Sciatic nerve (tissue), 2 donors: ENCODE results near the gene SLC45A3. TPM values are rescaled to one million over a fixed set of nuclear protein-coding genes. Genes with fewer than 3 reads are reported as not detected.
A peak's percentile ranks its signal among the peaks of the same experiment; 100 is the strongest.
"Not testable (repeated sequence)": the region's sequence is repeated elsewhere in the genome, so short reads cannot be mapped to it uniquely, and the experiment has no call there.

ENCODE experiments used
- ATAC-seq: fragments of 200-7000 bp; cut with Tn5 transposase; one replicate; pipeline ENCODE4 v1.9.1; 2020; ENCODE audit warnings: mild to moderate bottlenecking, moderate library complexity
- DNase-seq: peaks from one replicate; pipeline ENCODE4 v3.0.0-alpha.2; 2020; ENCODE audit warnings: low spot score
- intact Hi-C: fragments of 100-400 bp; cut with DNase I; formaldehyde crosslinking; loops from one replicate; pipeline ENCODE4 v1.14.2; 2022
- total RNA-seq: library from RNA; stranded (reverse); fragmentation: NEBNext Ultra II Directional; extraction: Animal tissue kit (Norgen Biotek cat#: 25700); gene quantifications from one replicate; pipeline ENCODE4 v1.2.1, GENCODE V29; 2021
- donor health status: DM: no; HTN: no; CAD: no.
- donor health status: DM: no; HTN: no; CAD: no.

SLC45A3 gene
- total RNA-seq, 1 donor from 2014 or later, result 1.3 TPM

DNA sequence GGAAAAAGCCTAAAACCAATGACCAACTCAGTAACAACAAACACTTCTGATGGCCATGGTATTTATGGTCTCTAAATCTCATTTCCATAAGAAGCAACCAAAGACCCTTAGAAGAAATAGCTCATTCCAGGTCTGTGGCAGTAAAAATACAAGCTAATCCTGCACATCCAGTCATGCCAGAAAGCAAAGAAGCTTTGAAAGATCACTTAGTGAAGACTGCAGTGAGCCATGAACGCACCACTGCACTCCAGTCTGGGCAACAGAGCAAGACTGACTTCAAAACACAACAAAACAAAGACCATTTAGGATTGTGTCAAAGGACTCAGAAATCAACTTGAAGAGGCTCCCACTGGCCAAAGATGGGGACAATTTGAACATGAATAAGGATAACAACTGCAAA, 30.1 kb downstream of the SLC45A3 start:
- intact Hi-C loops, result no loop called here
- ATAC-seq, result no peak
- DNase-seq, result no peak

DNA sequence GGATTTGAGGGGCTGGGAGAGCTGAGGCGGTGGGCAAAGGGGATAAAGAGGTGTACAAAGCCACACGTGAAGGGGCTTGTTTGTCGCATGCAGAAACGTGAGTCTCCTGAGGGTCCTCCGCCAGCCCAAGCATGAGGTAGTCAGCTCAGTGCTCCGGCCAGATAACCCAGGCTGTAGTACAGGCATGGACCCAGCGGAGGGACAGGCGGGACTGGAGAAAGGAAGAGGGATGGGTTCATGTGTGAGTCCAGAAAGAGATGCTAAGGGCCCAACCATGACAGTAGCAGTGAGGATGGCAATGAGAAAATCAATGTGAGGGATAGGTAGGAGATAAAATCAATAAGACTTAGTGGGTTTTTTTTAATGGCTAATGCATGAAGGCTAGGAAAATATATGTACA, 34.8 kb downstream of the SLC45A3 start:
- intact Hi-C loops, result no loop called here
- DNase-seq (no peak), ATAC-seq (no peak)

DNA sequence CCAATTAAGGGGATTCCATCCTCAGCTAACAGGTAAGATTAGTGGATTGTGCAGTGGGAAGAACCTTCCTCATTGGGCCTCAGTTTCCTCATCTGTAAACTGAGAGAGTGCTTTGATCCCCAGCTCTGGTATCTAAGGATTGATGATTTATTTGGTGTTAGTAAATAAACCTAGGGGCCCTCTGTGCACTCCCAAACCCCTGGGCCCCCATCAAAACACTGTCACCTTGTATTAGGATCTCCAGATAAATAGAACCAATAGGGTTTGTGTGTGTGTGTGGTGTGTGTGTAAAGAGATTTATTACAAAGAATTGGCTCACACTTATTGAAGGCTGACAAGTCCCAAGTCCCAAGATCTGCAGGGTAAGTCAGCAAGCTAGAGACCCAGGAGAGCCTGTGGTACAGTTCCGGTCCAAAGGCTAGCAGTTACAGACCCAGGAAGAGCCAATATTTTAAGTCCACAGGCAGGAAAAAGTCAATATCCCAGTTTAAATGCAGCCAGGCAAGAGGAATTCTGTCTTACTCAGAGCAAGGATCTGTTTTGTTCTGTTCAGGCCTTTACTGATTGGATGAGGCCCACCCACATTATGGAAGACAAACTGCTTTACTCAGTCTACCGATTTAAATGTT, 37.5 kb downstream of the SLC45A3 start:
- intact Hi-C loops, result no loop called here
- DNase-seq, result no peak
- ATAC-seq, result no peak

DNA sequence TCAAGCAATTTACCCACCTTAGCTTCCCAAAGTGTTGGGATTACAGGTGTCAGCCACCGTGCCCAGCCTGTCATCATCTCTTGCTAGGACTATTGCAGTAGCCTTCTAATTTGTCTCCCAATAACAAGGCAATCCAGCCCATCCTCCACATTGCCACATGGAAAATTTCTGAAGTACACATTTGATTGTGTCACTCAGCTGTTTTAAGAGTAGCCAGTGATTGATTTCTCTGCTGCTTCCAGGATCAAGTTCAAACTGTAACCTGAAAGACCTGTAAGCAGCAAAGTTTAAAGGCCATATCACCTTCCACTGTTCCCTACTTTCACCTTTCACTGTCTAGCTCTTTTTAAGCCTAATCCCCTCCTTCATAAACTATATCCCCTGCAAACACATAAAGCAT, 40.7 kb downstream of the SLC45A3 start:
- no peak for DNase-seq
- intact Hi-C loops, result no loop called here
- no peak for ATAC-seq

DNA sequence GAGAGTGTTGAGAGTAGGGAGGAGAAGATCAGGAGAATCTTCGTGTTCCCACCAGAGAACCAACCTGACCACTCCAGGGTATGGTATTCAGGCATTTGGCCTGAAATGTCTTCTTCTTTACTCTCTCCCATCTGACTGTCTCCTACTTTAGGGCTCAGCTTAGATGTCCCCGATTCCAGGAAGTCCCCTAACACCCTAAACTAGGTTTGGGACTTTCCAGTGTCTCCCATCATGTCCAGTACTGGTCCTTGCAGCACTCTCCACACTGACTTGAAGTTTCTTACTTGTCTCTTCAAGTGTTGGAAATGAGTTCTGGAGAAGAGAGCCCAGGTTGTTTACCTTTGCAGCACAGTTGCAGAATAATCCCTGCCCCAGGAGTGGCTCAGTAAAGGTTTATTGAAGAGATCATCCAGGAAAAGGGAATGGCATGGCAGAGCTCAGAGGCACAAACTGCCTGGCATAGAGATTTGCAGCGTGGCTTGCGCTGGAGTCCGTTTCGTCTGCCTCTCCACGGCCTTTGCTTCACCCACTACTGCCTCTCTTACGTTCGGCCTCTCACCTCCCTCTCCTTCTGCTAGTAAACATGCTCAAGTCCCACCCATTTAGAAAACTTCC, 42.3 kb downstream of the SLC45A3 start:
- DNase-seq (no peak), ATAC-seq (no peak)
- intact Hi-C loops, result no loop called here

DNA sequence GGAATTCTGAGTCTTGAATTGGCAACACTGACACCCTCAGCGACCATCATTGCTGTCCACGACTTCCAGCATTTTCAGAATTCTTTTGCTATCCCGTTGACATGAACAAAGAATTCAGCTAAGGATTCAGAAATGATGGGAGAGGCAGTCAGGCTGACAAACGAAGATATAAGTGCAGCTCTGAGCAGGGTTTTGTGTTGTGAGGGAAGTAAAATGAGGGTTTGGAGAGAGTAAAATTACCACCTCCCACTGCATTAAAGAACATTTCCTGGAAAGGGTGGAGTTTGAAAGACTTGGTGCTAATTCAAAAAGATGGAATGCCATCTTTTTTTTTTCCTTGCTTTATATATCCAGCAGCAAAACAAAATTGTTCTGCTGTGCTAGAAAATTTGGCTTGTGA, 43.6 kb downstream of the SLC45A3 start:
- intact Hi-C loops, result no loop called here
- DNase-seq, result no peak
- ATAC-seq, result no peak

DNA sequence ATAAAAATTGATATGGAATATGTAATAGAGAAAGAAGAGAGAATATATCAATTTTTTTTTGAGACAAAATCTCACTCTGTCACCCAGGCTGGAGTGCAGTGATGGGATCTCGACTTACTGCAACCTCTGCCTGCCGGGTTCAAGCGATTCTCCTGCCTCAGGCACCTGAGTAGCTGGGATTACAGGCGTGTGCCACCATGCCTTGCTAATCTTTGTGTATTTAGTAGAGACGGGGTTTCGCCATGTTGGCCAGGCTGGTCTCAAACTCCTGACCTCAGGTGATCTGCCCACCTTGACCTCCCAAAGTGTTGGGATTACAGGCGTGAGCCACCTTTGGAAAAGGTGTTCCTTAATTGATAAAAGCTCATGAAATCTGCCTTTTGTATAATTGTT, 44.2 kb downstream of the SLC45A3 start:
- DNase-seq, intact Hi-C loops, ATAC-seq: not testable (repeated sequence)

DNA sequence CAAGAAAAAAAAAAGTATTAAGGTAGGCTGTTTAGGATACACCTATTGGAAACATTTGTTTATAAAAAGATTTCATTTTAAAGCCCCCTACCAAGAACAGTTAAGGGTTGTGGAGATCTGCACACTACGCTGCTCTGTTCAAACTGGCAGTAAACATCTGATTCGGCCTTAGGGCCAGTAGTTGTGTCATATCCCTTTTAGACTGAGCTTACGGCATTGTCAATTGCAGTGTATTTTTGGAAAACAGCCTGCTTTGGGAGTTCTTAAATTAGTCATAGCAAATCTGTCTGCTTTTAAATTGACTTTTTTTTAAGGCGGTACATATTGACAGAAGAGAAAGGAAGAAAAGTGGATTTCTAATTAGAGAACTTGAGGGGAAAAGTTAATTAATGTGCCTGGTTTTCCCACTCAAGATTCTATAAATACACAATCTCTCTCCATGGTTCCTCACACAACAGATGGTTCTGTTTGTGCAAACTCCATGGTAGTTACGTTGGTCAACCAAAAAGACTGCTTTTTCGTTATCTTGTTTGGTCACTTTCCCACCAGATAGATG, 46.8 kb downstream of the SLC45A3 start:
- intact Hi-C loops, result no loop called here
- DNase-seq (no peak), ATAC-seq (no peak)

DNA sequence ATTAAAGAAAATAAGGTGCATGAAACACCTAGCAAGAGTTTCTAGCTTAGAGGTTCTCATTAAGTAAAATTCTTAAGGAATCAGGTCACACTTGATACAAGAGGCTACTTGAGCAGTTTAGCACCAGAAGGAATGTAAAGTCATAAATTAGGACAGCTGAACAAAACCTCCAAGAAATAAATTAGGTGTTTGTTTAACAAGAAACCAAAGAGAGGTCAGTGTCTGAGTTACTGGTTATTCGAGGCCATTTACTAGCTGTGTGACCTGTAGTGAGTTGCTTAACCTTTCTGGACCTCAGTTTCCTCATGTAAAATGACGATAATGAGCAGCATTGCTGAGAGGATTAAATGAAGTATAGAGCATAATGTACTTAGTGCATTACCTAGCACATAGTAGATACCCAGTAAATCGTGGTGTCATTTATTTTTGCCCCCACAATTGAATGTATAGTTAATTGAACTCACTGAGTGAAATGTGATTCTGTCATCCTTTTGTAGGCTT, 47.6 kb downstream of the SLC45A3 start:
- intact Hi-C loops, result no loop called here
- ATAC-seq, result no peak
- no peak for DNase-seq

DNA sequence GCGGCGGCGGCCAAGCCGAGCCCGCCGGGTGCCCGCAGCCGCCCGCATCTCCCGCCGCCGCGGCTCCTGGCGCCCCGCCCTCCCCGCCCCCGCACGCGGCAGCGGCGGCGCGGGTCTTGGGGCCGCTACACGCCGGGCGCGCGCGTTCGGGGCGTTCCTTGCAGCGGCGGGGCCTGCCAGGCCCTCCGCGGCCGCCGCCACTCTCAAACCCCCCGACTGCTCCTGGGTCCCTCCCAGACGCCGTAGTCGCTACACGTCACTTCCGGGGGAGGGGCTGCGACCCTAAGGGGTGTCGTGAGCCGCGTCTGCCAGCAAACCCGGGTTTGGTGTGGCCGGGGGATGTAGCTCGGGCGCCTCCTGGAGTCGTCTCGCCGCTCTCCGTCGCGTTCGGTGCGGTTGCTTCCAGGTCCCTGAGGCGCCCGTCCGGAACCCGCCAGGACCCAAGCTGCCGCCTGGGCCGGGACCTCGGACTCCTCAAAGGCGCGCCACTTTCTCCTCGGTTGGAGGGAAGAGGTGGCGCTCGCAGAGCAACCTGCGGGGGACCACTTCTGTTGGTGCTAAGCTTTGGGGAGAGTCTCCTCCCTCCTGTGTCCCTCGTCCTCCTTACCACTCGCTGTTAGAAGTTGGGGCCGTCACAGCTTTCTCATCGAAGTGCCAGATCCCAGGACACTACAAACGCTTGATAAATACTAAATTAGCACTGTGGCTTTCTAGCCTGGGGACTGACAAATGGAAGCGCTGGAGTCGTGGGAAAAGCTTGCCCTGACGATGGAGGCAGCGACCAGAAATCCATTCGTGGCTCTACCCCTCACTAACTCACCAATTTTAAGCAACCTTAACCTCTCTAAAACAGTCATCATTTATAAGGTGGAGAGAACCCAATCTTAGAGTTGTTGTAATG, 48.3 kb downstream of the SLC45A3 start, which contains the start of gene ELK4:
Gene ELK4 (minus strand): TSS at position 244 of the 901 bp plus-strand sequence. CDS start 8,129 bp downstream, outside the sequence.
- intact Hi-C loops, result no loop called here
- peak; percentile 99 for ATAC-seq

DNA sequence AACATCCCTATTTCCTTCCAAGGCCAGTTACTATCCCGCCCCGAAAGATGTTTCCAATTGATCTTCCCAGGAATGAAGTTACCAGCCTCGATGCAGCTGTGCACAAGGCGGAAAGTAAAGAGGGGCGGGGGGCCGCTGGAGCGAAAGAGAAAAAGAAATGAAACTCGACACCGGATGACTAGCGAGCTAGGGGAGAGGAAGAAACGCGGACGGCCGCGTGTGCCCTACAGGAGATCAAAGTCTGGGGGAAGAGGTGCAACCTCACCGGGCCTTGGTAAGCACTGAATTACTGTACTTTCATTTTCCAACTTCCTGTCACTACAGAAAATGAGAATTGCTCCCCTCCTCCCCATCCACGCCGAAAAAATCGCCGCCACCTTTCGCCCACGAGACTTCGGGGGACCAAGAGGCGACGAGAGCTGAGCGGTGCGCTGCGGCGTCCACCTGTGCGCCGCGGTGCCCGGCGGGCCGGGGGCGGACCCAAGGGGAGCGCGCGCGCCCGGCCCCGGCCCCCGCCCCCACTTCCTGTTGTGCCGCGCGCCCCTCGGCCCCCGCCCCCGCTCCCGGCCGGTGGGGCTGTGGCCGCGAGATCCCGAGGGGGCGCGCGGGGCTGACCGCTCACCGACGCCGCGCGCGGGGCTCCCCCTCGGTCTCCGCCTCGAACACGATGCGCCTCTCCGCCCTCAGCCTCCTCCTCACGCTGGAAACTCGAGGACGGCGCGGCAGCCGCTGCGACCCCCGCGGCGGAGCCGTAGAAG, 49.1 kb downstream of the SLC45A3 start:
- ATAC-seq (peak; percentile 63), DNase-seq (peak; percentile 70)
- intact Hi-C loops, result no loop called here

More for the DNA sequence above, 48.3 kb downstream of the SLC45A3 start, which contains the start of gene ELK4:
- peak; percentile 100 for DNase-seq

DNA sequence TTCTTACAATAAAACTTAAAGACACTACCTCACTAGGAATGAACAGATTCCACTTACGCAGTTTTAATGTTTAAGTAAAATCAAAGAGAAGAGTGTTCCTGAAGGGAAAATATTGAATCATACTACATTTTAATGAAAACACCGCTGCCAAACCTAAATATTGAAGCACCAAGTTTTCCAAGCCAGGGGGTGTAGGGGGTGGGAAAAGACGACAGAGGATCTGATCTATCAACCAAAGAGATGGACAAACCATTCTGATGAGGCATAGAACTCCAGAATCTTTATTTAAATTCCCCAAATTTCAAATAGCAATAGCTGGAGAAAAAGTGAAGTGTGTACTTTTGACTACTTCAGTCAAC, 49.7 kb downstream of the SLC45A3 start:
- no peak for DNase-seq
- intact Hi-C loops, result no loop called here
- ATAC-seq, result no peak

DNA sequence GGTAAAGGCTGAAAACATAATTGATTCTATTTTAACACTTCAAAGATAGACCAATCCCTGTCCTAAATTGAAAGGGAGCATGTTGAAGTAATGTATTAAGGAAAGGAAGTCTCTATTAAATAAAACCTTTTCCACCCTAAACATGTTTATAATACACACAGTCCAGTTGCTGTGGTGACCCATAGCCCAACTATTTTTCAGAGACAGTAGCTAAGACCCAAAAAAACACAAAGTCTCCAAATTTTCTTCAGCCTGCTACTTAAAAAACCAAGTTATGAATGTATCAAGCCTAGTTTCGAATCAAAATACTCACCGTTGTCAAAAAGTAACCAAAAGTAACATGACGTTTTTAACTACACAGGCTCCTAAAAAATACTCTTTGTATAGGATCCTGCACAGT, 50.1 kb downstream of the SLC45A3 start:
- ATAC-seq (no peak), DNase-seq (no peak)
- intact Hi-C loops, result no loop called here

DNA sequence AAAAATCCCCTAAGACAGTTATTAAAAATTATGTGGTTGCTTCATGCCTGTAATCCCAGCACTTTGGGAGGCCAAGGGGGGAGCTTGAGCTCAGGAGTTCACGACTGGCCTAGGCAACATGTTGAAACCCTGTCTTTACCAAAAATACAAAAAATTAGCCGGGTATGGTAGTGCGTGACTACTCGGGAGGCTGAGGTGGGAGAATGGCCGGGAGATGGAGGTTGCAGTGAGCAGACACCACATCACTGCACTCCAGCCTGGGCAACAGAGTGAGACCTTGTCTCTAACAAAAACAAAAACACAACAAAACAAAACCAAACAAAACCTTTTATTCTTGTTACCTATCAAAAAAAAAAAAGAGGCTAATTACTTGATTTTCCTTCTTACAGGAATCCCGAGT, 50.6 kb downstream of the SLC45A3 start:
- no peak for DNase-seq
- no peak for ATAC-seq
- intact Hi-C loops, result no loop called here

DNA sequence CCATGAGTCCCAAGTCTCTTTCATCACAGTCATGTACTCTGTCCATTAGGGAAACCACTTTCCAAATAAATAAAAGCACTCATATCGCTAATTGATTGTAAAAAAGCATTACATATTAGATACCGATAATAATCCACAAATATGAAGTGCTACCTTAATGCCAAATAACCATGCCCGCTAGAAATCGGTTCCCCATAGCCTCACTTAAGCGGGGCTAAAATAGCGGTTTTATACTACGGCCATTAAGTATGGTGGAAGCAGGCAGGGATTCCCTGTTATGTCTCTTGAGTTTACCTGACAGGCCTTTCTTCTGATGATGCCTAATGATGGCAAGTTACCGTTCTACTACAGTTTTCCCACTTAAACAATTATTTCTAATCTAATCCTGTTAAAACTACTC, 52.4 kb downstream of the SLC45A3 start:
- DNase-seq, result no peak
- intact Hi-C loops, result no loop called here
- no peak for ATAC-seq

DNA sequence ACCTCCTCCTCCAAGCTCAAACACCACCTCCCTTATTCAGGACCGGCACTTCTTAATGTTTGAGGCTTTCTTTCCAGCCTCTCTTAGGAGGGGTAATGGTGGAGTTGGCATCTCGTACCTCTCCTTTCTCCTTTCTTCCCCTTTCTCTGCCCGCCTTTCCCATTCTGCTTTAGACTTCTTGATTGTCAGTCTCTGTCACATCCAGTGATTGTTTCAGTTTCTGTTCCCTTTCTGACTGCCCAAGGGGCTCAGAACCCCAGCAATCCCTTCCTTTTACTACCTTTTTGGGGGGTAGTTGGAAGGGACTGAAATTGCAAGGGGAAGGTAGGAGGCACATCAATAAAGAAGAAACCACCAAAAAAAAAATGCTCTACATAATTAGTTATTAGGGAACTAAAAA, 54.1 kb downstream of the SLC45A3 start:
- intact Hi-C loops, result no loop called here
- no peak for DNase-seq
- ATAC-seq, result no peak

DNA sequence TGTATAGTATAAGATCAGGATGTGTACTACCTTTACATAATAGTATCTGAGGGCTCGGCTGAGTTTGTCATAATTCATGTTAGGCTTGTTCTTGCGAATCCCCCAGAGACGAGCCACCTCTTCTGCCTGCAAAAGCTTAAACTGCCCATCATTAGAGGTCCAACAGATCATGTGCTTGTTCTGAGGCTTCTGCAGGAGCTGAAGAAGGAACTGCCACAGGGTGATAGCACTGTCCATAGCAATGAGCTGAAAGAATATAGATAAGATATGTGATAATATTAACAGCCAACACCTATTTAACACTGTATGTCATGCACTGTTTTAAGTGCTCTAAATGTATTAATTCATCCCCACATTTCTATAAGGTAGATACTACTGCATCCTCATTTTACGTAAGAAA, 56.7 kb downstream of the SLC45A3 start:
- DNase-seq (no peak), ATAC-seq (no peak)
- intact Hi-C loops, result no loop called here

DNA sequence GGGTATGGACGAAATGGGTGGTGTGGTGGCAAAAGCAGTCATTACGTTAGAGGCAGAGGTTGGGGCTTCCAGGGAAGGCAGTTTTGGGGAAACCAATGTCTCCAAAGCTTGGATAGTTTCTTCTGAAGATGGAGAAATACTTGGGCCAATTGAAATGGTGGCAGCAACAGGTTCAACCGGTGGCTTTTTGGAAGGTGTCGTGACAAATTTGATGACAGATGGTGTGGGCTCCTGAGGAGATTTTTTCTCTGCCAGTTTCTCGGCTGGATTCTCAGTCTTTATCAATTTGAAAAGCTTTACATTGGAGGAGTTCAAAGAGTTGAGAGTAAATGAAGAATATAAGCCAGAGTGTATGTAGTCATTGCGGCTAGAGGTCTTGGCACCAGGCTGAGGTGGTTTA, 60.0 kb downstream of the SLC45A3 start:
- DNase-seq (no peak), ATAC-seq (no peak)
- intact Hi-C loops, result no loop called here

DNA sequence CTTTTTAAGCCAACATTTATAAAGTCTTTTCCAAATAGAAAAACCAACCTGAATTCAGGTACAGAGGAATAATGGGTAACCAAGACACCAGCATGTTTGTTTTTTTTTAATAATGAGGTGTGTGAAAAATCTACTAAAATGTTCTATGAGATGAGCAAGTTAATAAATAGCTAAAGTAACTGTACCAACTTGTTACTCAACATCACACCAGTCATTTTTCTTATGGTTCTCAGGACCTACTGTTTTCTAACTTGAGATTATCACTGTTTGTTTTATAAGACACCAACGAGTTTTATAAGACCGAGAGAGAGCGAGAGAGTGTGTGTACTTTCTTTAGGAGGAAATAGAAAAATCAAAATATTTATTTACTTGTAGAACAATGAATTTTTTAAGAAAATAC, 60.9 kb downstream of the SLC45A3 start:
- no peak for DNase-seq
- ATAC-seq, result no peak
- intact Hi-C loops, result no loop called here
